Measurements from ENCODE around the gene GLDN.
A peak's percentile ranks its signal among the peaks of the same experiment; 100 is the strongest.

The GLDN gene

GRCh38 chr15:51331141-51331540, 10.3 kb upstream of the GLDN start:
- no peak for DNase-seq (ENCODE audit: low spot score)
- in situ Hi-C loops (cut with MboI; ENCODE audit: low pct_unique_long_range_greater_than_20kb, low sequenced_read_pairs, unreplicated experiment), result no loop called here
- no peak for TF ChIP-seq CTCF (IDR thresholded peaks at IDR 0.05; ENCODE audit: extremely low read depth, insufficient read depth, missing control alignments)

- no peak for TF ChIP-seq CTCF (IDR thresholded peaks at IDR 0.05; ENCODE audit: extremely low read depth, insufficient read depth, missing control alignments)
- DNase-seq (ENCODE audit: low spot score), result no peak
- in situ Hi-C loops (cut with MboI; ENCODE audit: low pct_unique_long_range_greater_than_20kb, low sequenced_read_pairs, unreplicated experiment), result no loop called here
Measured at GRCh38 chr15:51332206-51333147, 9.0 kb upstream of the GLDN start.

- DNase-seq (ENCODE audit: low spot score), result no peak
- TF ChIP-seq CTCF (IDR thresholded peaks at IDR 0.05; ENCODE audit: extremely low read depth, insufficient read depth, missing control alignments), result no peak
- in situ Hi-C loops (cut with MboI; ENCODE audit: low pct_unique_long_range_greater_than_20kb, low sequenced_read_pairs, unreplicated experiment), result no loop called here
Measured at GRCh38 chr15:51333571-51333970, 7.9 kb upstream of the GLDN start.

- in situ Hi-C loops (cut with MboI; ENCODE audit: low pct_unique_long_range_greater_than_20kb, low sequenced_read_pairs, unreplicated experiment), result no loop called here
- TF ChIP-seq CTCF (IDR thresholded peaks at IDR 0.05; ENCODE audit: extremely low read depth, insufficient read depth, missing control alignments), result no peak
- DNase-seq (ENCODE audit: low spot score), result no peak
Measured at GRCh38 chr15:51334011-51334451, 7.4 kb upstream of the GLDN start.

GRCh38 chr15:51335087-51335486, 6.4 kb upstream of the GLDN start:
- no peak for DNase-seq (ENCODE audit: low spot score)
- TF ChIP-seq CTCF (IDR thresholded peaks at IDR 0.05; ENCODE audit: extremely low read depth, insufficient read depth, missing control alignments), result no peak
- in situ Hi-C loops (cut with MboI; ENCODE audit: low pct_unique_long_range_greater_than_20kb, low sequenced_read_pairs, unreplicated experiment), result no loop called here

- in situ Hi-C loops (cut with MboI; ENCODE audit: low pct_unique_long_range_greater_than_20kb, low sequenced_read_pairs, unreplicated experiment), result no loop called here
- TF ChIP-seq CTCF (IDR thresholded peaks at IDR 0.05; ENCODE audit: extremely low read depth, insufficient read depth, missing control alignments), result no peak
- DNase-seq (ENCODE audit: low spot score), result peak; percentile 50
Measured at GRCh38 chr15:51335538-51336410, 5.7 kb upstream of the GLDN start.

Data from GM13977 (cell line).